ENCODE measurements around the gene SRF. TPM values are rescaled to one million over a fixed set of nuclear protein-coding genes. Genes with fewer than 3 reads are reported as not detected.

The SRF gene
- total and polyA plus RNA-seq, 4 donors, result 2.0 to 11.7 (median 7.1) TPM

- WGBS, result 97% methylated on average over 8 of the region's 8 CpGs
- Histone ChIP-seq H3K9ac (ENCODE audit: low read depth in 1 of 2, low read length in 2 of 2) (no peak overlapping the region), H3K4me1 (ENCODE audit: control insufficient read depth in 4 of 4, insufficient read depth in 4 of 4, low read length in 3 of 4) (no peaks in the 10 kb centered on the region), H3K36me3 (ENCODE audit: control insufficient read depth in 4 of 4, insufficient read depth in 3 of 4, low read depth in 1 of 4, low read length in 3 of 4) (peaks cover 0 to 29% (median 16%) of the 10 kb centered on the region in 4 donors), H3K27ac (ENCODE audit: low read depth in 1 of 2, low read length in 2 of 2) (no peak overlapping the region), H3K4me3 (ENCODE audit: low read depth in 1 of 3, low read length in 3 of 3) (no peak overlapping the region), H3K9me3 (ENCODE audit: control insufficient read depth in 4 of 4, low read length in 3 of 4) (no peaks in the 10 kb centered on the region), H3K27me3 (ENCODE audit: control insufficient read depth in 4 of 4, insufficient read depth in 4 of 4, low read length in 3 of 4) (no peaks in the 10 kb centered on the region)
- no peak for TF ChIP-seq MAX (IDR thresholded peaks at IDR 0.05)
- no peak for TF ChIP-seq GABPA (IDR thresholded peaks at IDR 0.05 in 1 of 2, conservative IDR thresholded peaks at IDR 0.05 in 1 of 2)
- no peak for TF ChIP-seq RAD21 (IDR thresholded peaks at IDR 0.05)
- TF ChIP-seq SP1 (IDR thresholded peaks at IDR 0.05), result no peak
- no peak for DNase-seq (ENCODE audit: low spot score)
These were observed 32.6 kb downstream of the SRF start for GRCh38 chr6:43203718-43204095.

- H3K9me3 ChIP-seq (ENCODE audit: control insufficient read depth in 4 of 4, low read length in 3 of 4), result no peaks in the 10 kb centered on the region
- WGBS, result 97% methylated on average over 23 of the region's 23 CpGs
These were observed 33.4 kb downstream of the SRF start for GRCh38 chr6:43204271-43205105.

More at GRCh38 chr6:43204271-43205105, 33.4 kb downstream of the SRF start:
- no peaks in the 10 kb centered on the region for H3K27me3 ChIP-seq (ENCODE audit: control insufficient read depth in 4 of 4, insufficient read depth in 4 of 4, low read length in 3 of 4)
- TF ChIP-seq CTCF (IDR thresholded peaks at IDR 0.05; ENCODE audit: low read depth, low read length, missing input control), result no peak
- TF ChIP-seq, protein P1, sequence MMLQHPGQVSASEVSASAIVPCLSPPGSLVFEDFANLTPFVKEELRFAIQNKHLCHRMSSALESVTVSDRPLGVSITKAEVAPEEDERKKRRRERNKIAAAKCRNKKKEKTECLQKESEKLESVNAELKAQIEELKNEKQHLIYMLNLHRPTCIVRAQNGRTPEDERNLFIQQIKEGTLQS (IDR thresholded peaks at IDR 0.05), result no peak
- TF ChIP-seq JUND (IDR thresholded peaks at IDR 0.05), result no peak
- no peak for TF ChIP-seq YY1 (IDR thresholded peaks at IDR 0.05)
- TF ChIP-seq NR2F2 (IDR thresholded peaks at IDR 0.05), result no peak
- no peak for TF ChIP-seq FOXA1 (IDR thresholded peaks at IDR 0.05)
- no peak for TF ChIP-seq SP1 (IDR thresholded peaks at IDR 0.05)
- TF ChIP-seq TAF1 (conservative IDR thresholded peaks at IDR 0.05), result no peak
- TF ChIP-seq MAX (IDR thresholded peaks at IDR 0.05), result no peak
- TF ChIP-seq REST (IDR thresholded peaks at IDR 0.05), result no peak
- no peak for TF ChIP-seq RAD21 (IDR thresholded peaks at IDR 0.05)
- TF ChIP-seq GABPA (IDR thresholded peaks at IDR 0.05 in 1 of 2, conservative IDR thresholded peaks at IDR 0.05 in 1 of 2), result no peak
- H3K4me1 ChIP-seq (ENCODE audit: control insufficient read depth in 4 of 4, insufficient read depth in 4 of 4, low read length in 3 of 4), result no peaks in the 10 kb centered on the region
- no peak overlapping the region for H3K9ac ChIP-seq (ENCODE audit: low read depth in 1 of 2, low read length in 2 of 2)
- no peak overlapping the region for H3K27ac ChIP-seq (ENCODE audit: low read depth in 1 of 2, low read length in 2 of 2)
- H3K36me3 ChIP-seq (ENCODE audit: control insufficient read depth in 4 of 4, insufficient read depth in 3 of 4, low read depth in 1 of 4, low read length in 3 of 4), result peaks cover 0 to 25% (median 12%) of the 10 kb centered on the region in 4 donors
- no peak overlapping the region for H3K4me3 ChIP-seq (ENCODE audit: low read depth in 1 of 3, low read length in 3 of 3)
- DNase-seq (ENCODE audit: low spot score), result no peak

Data from liver (tissue), 9 donors.